Ovary (tissue), 9 donors: Measurements from ENCODE around the gene PRRC2C. TPM values are rescaled to one million over a fixed set of nuclear protein-coding genes. Genes with fewer than 3 reads are reported as not detected.

Experiments used
- DNase-seq, 5 donors: peaks; one replicate each; pipeline ENCODE4 v3.0.0-alpha.2; 2019 to 2020
- H3K27ac ChIP-seq, 2 donors: fragments of 200-600 bp; one replicate each; pipeline versions ENCODE4 v1.5.1 to v1.8.0; 2019 to 2022
- H3K27me3 ChIP-seq: fragments of 200-600 bp; one replicate; pipeline ENCODE4 v1.8.0; 2022
- H3K36me3 ChIP-seq: fragments of 200-600 bp; sonication (generic); one replicate; pipeline ENCODE4 v1.5.1; 2019
- H3K4me1 ChIP-seq: one replicate; pipeline ENCODE4 v1.8.1; 2013; ENCODE audit warnings: mild to moderate bottlenecking, moderate library complexity; ENCODE audit not compliant: insufficient read depth
- H3K4me3 ChIP-seq: fragments of 200-600 bp; sonication (generic); one replicate; pipeline ENCODE4 v1.5.1; 2017
- H3K9me3 ChIP-seq, 2 donors: fragments of 200-600 bp in 1 of 2; sonication (generic) in 1 of 2; one replicate each; pipeline versions ENCODE4 v1.5.1 to v1.8.1; 2013 to 2019; ENCODE audit warnings: mild to moderate bottlenecking in 1 of 2, moderate library complexity in 1 of 2
- EP300 ChIP-seq: sonication (generic); formaldehyde crosslinking; IDR thresholded peaks from one replicate; pipeline ENCODE4 v1.6.1; 2017; ENCODE audit warnings: antibody characterized with exemption
- POLR2A ChIP-seq: fragments of 450-650 bp; IDR thresholded peaks from one replicate; pipeline ENCODE4 v1.6.1; 2017; ENCODE audit warnings: antibody characterized with exemption, mild to moderate bottlenecking, moderate library complexity
- WGBS, 3 donors: extraction: QIAGEN DNeasy Blood & Tissue Kit in 1 of 3; methylation state at CpG; one replicate each; pipeline versions ENCODE4 v1.1.5 to v1.1.7; 2013 to 2017; 5-methylcytosine and 5-hydroxymethylcytosine counted together
- intact Hi-C, 4 donors: fragments of 100-400 bp; cut with DNase I; formaldehyde crosslinking; loops; one replicate each; pipeline versions ENCODE4 v1.11.0 to v1.15.1; 2022 to 2023
- polyA plus RNA-seq, 2 donors: library from polyadenylated mRNA; stranded (reverse); fragments of 200-250 nt in 1 of 2; fragments of 350-450 nt in 1 of 2; fragmentation: Illumina TruSeq in 1 of 2; extraction: RNeasy Lipid Tissue Mini Kit (QIAGEN cat#74804) in 1 of 2; gene quantifications; one replicate each; pipeline ENCODE4 v1.2.3, GENCODE V29; 2013 to 2014
- total RNA-seq, 7 donors: library from RNA; depleted of rRNA in 2 of 7; stranded (reverse); fragments of >200 nt in 2 of 7; fragmentation: NEBNext Ultra II Directional in 3 of 7; extraction: Animal tissue kit (Norgen Biotek cat#: 25700) in 3 of 7; gene quantifications; one replicate each; pipeline versions ENCODE4 v1.1.0 to v1.2.4, GENCODE V29; 2016 to 2023
- TF ChIP-seq, protein P1 (sequence below), 3 donors: fragments of 450-650 bp in 2 of 3; fragments of 200-600 bp in 1 of 3; IDR thresholded peaks; one replicate each; pipeline versions ENCODE4 v1.5.1 to v1.8.0; 2016 to 2022; ENCODE audit warnings: antibody characterized with exemption in 3 of 3, mild to moderate bottlenecking in 1 of 3
- donor health status: DM: no; HTN: no; CAD: no; lungs with moderate emphysema.
- donor health status: DM: no; HTN: no; CAD: no.
- donor health status: Bipolar disorder and iron deficiency.
- donor health status: DM: yes; HTN: yes; CAD: no.
- donor health status: DM: no; HTN: no; CAD: no.
- donor health status: DM: yes; HTN: yes; CAD: no.

PRRC2C gene
- total and polyA plus RNA-seq, 9 donors: 30.7 to 136 (median 107) TPM

DNA sequence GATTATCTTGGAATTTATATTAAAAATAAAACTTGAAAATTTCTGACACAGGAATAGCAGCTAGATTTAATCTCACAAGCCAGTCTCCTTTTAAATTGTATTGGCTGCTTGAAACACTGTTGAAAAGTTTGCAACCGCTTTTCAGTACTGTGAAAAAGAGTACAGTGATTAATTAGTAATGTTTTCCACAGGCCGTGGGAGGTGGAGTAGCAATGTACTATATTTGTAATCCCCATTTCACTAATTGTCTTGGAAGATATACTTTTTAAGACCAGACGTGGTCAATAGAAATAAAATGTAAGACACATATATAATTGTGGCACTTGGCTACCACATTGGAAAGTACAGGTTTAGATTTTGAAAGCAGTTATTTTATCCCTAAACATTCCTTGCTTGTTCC lies 95.9 kb downstream of the PRRC2C start:
- no peak for TF ChIP-seq POLR2A
- no peak for TF ChIP-seq EP300
- TF ChIP-seq, protein P1, sequence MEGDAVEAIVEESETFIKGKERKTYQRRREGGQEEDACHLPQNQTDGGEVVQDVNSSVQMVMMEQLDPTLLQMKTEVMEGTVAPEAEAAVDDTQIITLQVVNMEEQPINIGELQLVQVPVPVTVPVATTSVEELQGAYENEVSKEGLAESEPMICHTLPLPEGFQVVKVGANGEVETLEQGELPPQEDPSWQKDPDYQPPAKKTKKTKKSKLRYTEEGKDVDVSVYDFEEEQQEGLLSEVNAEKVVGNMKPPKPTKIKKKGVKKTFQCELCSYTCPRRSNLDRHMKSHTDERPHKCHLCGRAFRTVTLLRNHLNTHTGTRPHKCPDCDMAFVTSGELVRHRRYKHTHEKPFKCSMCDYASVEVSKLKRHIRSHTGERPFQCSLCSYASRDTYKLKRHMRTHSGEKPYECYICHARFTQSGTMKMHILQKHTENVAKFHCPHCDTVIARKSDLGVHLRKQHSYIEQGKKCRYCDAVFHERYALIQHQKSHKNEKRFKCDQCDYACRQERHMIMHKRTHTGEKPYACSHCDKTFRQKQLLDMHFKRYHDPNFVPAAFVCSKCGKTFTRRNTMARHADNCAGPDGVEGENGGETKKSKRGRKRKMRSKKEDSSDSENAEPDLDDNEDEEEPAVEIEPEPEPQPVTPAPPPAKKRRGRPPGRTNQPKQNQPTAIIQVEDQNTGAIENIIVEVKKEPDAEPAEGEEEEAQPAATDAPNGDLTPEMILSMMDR (IDR thresholded peaks at IDR 0.05): no peak
- 73 to 88% (median 84%) methylated on average over 3 of the region's 3 CpGs for WGBS, 3 donors
- intact Hi-C loops: no loop called here
- H3K9me3 ChIP-seq: no peaks in the 10 kb centered on the region
- no peak overlapping the region for H3K27ac ChIP-seq
- no peak for DNase-seq
- H3K27me3 ChIP-seq: no peaks in the 10 kb centered on the region
- H3K36me3 ChIP-seq: no peaks in the 10 kb centered on the region
- no peaks in the 10 kb centered on the region for H3K4me1 ChIP-seq
- H3K4me3 ChIP-seq: no peak overlapping the region

DNA sequence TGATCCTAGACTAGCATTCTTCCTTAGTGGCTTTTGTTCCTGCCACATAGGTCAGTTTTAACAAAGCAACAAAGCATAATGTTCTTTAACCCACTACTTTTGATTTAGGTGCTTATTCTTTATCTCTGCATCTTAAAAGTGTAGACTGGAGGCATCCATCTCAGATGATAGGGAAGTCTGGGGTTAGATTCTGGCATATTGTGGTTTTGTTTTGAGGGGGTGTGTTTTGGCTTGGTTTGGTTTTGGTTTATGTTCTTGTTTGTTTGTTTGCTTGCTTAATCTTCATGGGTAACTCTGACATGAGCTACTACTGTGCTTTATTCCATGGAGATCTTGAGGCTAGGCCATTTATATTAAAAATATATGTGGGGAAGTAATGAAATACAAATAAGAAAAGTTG lies 96.4 kb downstream of the PRRC2C start:
- Histone ChIP-seq H3K27me3 (no peaks in the 10 kb centered on the region), H3K4me1 (no peaks in the 10 kb centered on the region), H3K36me3 (no peaks in the 10 kb centered on the region), H3K27ac (no peak overlapping the region), H3K4me3 (no peak overlapping the region), H3K9me3 (no peaks in the 10 kb centered on the region)
- TF ChIP-seq, protein P1 (IDR thresholded peaks at IDR 0.05): no peak
- no peak for TF ChIP-seq EP300
- no peak for TF ChIP-seq POLR2A
- DNase-seq: no peak
- intact Hi-C loops: no loop called here

DNA sequence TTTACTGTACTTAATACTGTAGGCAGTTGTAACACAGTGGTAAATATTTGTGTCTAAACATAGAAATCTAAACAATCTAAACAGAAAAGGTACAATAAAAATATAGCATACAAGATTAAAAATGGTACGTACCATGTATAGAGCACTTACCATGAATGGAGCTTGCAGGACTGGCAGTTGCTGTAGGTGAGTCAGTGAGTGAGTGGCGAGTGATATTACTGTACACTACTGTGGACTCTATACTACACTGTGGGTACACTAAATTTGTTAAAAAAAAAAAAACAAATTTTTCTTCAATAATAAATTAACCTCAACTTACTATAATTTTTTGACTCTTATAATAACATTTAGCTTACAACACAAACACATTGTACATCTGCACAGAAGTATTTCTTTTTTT lies 97.3 kb downstream of the PRRC2C start:
- intact Hi-C loops: no loop called here
- Histone ChIP-seq H3K4me3 (no peak overlapping the region), H3K9me3 (no peaks in the 10 kb centered on the region), H3K4me1 (no peaks in the 10 kb centered on the region), H3K36me3 (no peaks in the 10 kb centered on the region), H3K27ac (no peak overlapping the region), H3K27me3 (no peaks in the 10 kb centered on the region)
- WGBS, 3 donors: 97 to 98% (median 97%) methylated on average over 2 of the region's 2 CpGs
- DNase-seq: no peak
- TF ChIP-seq POLR2A: no peak
- TF ChIP-seq EP300: no peak
- TF ChIP-seq, protein P1 (IDR thresholded peaks at IDR 0.05): no peak

DNA sequence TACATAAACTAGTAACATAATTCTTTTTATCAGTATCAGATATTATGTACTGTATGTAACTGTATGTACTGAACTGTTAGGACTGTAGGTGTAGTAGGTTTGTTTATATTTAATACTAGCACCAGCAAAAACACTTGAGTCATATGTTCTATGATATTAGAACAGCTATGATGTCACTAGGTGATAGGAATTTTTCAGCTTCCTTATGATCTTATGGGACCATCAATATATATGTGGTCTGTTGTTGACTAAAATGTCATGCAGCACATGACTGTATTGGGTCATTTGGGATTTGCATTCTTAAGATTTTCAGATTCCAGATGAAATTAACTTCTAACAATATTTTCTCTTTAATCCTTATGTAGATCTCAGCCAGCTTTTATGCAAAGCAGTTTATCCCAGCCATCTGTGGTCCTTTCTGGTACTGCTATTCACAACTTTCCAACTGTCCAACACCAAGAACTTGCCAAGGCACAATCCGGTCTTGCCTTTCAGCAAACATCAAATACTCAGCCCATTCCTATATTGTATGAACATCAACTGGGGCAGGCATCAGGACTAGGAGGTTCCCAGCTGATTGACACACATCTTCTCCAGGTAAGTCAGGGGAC lies 98.4 kb downstream of the PRRC2C start:
- Histone ChIP-seq H3K9me3 (no peaks in the 10 kb centered on the region), H3K27me3 (no peaks in the 10 kb centered on the region), H3K27ac (no peak overlapping the region), H3K36me3 (no peaks in the 10 kb centered on the region), H3K4me3 (no peak overlapping the region), H3K4me1 (no peaks in the 10 kb centered on the region)
- WGBS, 3 donors: 76 to 84% (median 80%) methylated on average over 1 of the region's 1 CpG
- DNase-seq: no peak
- intact Hi-C loops: no loop called here
- TF ChIP-seq, protein P1 (IDR thresholded peaks at IDR 0.05): no peak
- TF ChIP-seq EP300 (no peak), POLR2A (no peak)
